ENCODE measurements around the gene TNFRSF21. TPM values are rescaled to one million over a fixed set of nuclear protein-coding genes. Genes with fewer than 3 reads are reported as not detected.

The TNFRSF21 gene
- total RNA-seq, 2 donors from 2014 or later = 7.3 to 15.3 TPM

DNA sequence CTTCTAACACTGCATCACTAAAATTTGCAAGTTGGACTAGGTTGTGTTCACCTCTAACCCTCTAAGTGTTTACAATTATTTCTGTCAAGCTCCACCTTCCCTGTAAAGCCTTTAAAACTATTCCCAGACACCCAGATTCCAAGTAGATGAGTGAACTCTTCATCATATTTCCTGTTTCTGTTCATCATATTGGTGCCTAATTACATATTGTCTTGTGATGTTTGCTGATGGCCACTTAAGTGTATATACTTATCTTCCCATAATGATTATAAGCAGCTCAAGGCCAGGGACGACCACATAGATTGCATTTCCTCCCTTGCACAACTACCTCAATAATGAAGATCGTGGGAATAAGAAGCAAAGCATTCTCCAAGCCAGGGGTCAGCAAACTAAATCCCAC, 16.8 kb downstream of the TNFRSF21 start:
- Histone ChIP-seq H3K4me1 (ENCODE audit: control insufficient read depth in 1 of 2, low read depth in 2 of 2) (no peaks in the 10 kb centered on the region), H3K9me3 (no peaks in the 10 kb centered on the region), H3K4me3 (no peak overlapping the region), H3K36me3 (no peaks in the 10 kb centered on the region), H3K27ac (no peak overlapping the region), H3K27me3 (replicated peaks; ENCODE audit: insufficient read depth) (no peaks in the 10 kb centered on the region)
- TF ChIP-seq, protein P1, sequence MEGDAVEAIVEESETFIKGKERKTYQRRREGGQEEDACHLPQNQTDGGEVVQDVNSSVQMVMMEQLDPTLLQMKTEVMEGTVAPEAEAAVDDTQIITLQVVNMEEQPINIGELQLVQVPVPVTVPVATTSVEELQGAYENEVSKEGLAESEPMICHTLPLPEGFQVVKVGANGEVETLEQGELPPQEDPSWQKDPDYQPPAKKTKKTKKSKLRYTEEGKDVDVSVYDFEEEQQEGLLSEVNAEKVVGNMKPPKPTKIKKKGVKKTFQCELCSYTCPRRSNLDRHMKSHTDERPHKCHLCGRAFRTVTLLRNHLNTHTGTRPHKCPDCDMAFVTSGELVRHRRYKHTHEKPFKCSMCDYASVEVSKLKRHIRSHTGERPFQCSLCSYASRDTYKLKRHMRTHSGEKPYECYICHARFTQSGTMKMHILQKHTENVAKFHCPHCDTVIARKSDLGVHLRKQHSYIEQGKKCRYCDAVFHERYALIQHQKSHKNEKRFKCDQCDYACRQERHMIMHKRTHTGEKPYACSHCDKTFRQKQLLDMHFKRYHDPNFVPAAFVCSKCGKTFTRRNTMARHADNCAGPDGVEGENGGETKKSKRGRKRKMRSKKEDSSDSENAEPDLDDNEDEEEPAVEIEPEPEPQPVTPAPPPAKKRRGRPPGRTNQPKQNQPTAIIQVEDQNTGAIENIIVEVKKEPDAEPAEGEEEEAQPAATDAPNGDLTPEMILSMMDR (IDR thresholded peaks at IDR 0.05) = no peak
- no peak for ATAC-seq (ENCODE audit: insufficient number of reproducible peaks, low FRiP score, low read depth)
- DNase-seq (ENCODE audit: low spot score) = no peak

DNA sequence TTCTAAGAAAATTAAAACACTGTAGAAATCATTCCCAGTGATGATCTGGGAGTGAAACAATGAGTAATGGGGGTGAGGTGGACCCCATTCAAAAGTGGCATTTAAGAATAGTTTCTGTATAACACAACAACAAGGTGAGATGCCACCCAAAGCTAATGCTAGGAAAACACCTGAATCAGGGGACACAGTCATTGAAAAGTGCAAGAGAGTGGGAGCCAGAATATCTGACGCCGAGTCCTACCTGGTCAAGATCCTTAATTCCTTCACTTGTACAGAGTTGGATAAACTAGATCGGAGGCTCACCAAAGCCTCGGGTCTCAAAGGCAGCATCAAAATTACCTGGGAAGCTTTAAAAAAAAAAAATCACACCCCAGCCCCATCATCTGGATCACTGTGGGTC, 17.7 kb downstream of the TNFRSF21 start:
- Histone ChIP-seq H3K36me3 (no peaks in the 10 kb centered on the region), H3K27ac (no peak overlapping the region), H3K4me3 (no peak overlapping the region), H3K4me1 (ENCODE audit: control insufficient read depth in 1 of 2, low read depth in 2 of 2) (no peaks in the 10 kb centered on the region), H3K27me3 (replicated peaks; ENCODE audit: insufficient read depth) (no peaks in the 10 kb centered on the region), H3K9me3 (no peaks in the 10 kb centered on the region)
- DNase-seq (ENCODE audit: low spot score) (no peak), ATAC-seq (ENCODE audit: insufficient number of reproducible peaks, low FRiP score, low read depth) (no peak)
- TF ChIP-seq, protein P1 (IDR thresholded peaks at IDR 0.05) = no peak

DNA sequence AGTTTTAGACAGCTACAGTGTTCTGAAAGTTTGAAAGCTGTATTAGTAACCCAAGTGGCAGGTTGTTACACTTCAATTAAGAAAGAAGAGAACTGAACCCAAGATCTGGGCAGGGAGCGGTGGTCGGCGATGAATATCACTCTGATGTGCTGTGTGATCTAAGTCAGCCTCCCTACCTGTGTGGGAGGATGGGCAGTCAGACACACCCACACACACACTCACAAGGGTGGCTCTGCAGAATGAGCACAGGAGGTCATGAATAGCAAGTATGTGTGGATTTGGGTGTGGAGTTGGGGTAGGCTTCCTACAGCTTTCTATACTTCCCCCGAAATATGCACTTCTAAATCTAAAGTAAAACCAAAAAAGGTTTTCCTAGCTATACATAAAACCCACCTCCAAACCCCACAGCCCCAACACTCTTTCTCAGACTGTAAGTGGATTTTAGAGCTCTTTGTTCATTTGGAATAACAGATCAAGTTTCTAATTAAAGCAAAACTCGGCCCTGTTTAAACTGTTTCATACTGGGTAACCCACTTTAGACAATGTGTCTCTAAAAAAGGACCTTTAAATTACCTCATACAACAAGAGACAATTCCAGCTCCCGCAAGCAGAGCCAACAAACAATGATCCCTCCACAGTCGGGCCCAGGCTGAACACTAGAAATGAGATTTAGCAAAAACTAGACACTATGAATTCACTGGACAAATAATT, 19.4 kb downstream of the TNFRSF21 start:
- no peak for ATAC-seq (ENCODE audit: insufficient number of reproducible peaks, low FRiP score, low read depth)
- TF ChIP-seq, protein P1 (IDR thresholded peaks at IDR 0.05) = no peak
- DNase-seq (ENCODE audit: low spot score) = no peak

DNA sequence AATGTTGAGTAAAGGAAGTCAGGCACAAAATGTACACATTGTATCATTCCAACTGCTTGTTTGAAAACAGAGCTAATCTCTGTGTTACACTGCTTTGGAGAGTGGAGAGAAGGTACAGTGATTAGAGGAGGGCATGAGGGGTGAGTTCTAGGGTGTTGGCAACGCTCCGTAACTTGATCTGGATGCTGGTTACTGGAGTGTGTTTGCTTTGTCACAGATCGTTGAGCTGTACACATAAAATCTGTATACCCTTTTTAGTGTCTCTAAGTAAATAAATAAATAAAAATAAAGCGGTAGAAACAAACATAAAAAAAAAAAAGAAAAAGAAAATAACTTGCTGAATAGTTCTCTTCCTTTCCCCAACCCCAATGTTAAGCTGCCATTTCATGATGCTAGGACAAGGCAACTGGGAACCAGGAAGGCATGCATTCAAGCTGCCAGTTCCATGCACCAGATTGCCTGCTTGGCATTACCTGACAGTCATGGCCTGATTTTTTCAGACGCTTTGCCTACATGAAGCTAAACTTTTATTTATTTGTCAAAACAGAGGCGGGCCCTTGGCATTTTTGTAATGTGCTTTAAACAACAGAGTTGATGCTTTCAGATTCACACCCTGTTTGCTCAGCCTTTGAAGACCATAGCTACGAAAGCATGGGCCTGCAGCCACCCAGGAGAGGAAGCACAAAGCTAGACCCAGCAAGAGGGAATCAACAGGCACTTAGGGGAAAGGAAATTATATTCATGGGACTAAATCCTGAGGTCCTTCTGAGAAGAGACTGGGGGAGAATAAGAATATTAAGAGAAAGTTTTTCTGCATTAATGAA, 21.2 kb downstream of the TNFRSF21 start:
- Histone ChIP-seq H3K4me1 (ENCODE audit: control insufficient read depth in 1 of 2, low read depth in 2 of 2) (no peaks in the 10 kb centered on the region), H3K36me3 (no peaks in the 10 kb centered on the region), H3K27me3 (replicated peaks; ENCODE audit: insufficient read depth) (no peaks in the 10 kb centered on the region), H3K4me3 (no peak overlapping the region), H3K9me3 (no peaks in the 10 kb centered on the region), H3K27ac (no peak overlapping the region)
- no peak for ATAC-seq (ENCODE audit: insufficient number of reproducible peaks, low FRiP score, low read depth)
- TF ChIP-seq, protein P1 (IDR thresholded peaks at IDR 0.05) = no peak
- no peak for DNase-seq (ENCODE audit: low spot score)

More for the DNA sequence above, 19.4 kb downstream of the TNFRSF21 start:
- Histone ChIP-seq H3K27me3 (replicated peaks; ENCODE audit: insufficient read depth) (no peaks in the 10 kb centered on the region), H3K4me1 (ENCODE audit: control insufficient read depth in 1 of 2, low read depth in 2 of 2) (no peaks in the 10 kb centered on the region), H3K4me3 (no peak overlapping the region), H3K36me3 (no peaks in the 10 kb centered on the region), H3K9me3 (no peaks in the 10 kb centered on the region), H3K27ac (no peak overlapping the region)

DNA sequence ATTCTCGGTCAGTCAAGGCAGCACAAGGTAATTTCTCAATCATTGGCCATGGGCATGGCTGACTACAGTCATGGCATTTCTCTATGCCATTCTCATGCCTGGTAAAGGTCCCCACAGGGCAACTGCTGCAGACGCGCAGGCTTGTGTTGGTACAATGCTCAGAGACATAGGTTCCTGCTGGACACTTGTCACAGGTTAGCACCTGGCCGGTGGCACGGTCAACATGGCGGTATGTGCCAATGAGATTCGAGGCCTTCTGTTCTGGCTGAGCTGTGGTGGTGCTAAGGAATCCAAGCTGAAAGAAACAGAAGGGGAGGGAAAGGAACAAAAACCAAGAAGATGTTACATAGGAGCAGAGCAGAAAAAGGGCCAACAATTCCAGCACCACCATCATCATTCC, 23.4 kb downstream of the TNFRSF21 start:
- H3K27ac ChIP-seq = no peak overlapping the region
- no peaks in the 10 kb centered on the region for H3K27me3 ChIP-seq (replicated peaks; ENCODE audit: insufficient read depth)
- no peak for ATAC-seq (ENCODE audit: insufficient number of reproducible peaks, low FRiP score, low read depth)
- TF ChIP-seq, protein P1 (IDR thresholded peaks at IDR 0.05) = no peak
- DNase-seq (ENCODE audit: low spot score) = no peak
- no peaks in the 10 kb centered on the region for H3K36me3 ChIP-seq
- H3K9me3 ChIP-seq = no peaks in the 10 kb centered on the region
- no peak overlapping the region for H3K4me3 ChIP-seq
- no peaks in the 10 kb centered on the region for H3K4me1 ChIP-seq (ENCODE audit: control insufficient read depth in 1 of 2, low read depth in 2 of 2)

Measured in thoracic aorta (tissue), 2 donors.